A673 (cell line): Measurements from ENCODE around the gene SAP30L. TPM values are rescaled to one million over a fixed set of nuclear protein-coding genes. Genes with fewer than 3 reads are reported as not detected.

Experiments used
- BruUV-seq: library from RNA; stranded (reverse); fragments of 400-500 nt; replicated peaks from 2 replicates; lab custom pipeline; 2021; lab: Mats Ljungman, UMichigan
- CTCF ChIA-PET: fragments of 300-600 bp; sonication (Branson Sonifier 250); formaldehyde crosslinking; loops from one replicate; lab custom pipeline; 2022; ENCODE audit warnings: antibody characterized with exemption; lab: Charles Lee
- POLR2A ChIA-PET: fragments of 300-600 bp; sonication (Branson Sonifier 250); formaldehyde crosslinking; loops from one replicate; lab custom pipeline; 2022; ENCODE audit warnings: antibody characterized with exemption; ENCODE audit not compliant: low non-redundant PET; lab: Charles Lee
- DNase-seq: peaks from one replicate; pipeline ENCODE4 v3.0.0-alpha.2; 2015; ENCODE audit warnings: low spot score
- H3K27ac ChIP-seq: fragments of 200-600 bp; sonication (generic); 2 replicates; pipeline ENCODE4 v1.5.1; 2016; ENCODE audit warnings: mixed run types, low read depth, mild to moderate bottlenecking, mixed read lengths, antibody characterized with exemption, low read length; ENCODE audit not compliant: poor library complexity, severe bottlenecking
- H3K27me3 ChIP-seq: fragments of 200-600 bp; sonication (generic); replicated peaks from 2 replicates; pipeline ENCODE4 v1.6.1; 2017; ENCODE audit warnings: mixed run types, low read depth, mild to moderate bottlenecking, mixed read lengths, antibody characterized with exemption, low read length; ENCODE audit not compliant: insufficient read depth, poor library complexity
- H3K36me3 ChIP-seq: fragments of 200-600 bp; sonication (generic); 2 replicates; pipeline ENCODE4 v1.6.1; 2016; ENCODE audit warnings: mixed run types, mild to moderate bottlenecking, mixed read lengths, antibody characterized with exemption, low read length; ENCODE audit not compliant: insufficient read depth, poor library complexity, severe bottlenecking
- H3K4me1 ChIP-seq: fragments of 200-600 bp; sonication (generic); 2 replicates; pipeline ENCODE4 v1.6.1; 2017; ENCODE audit warnings: mixed run types, mild to moderate bottlenecking, mixed read lengths, antibody characterized with exemption, low read length; ENCODE audit not compliant: insufficient read depth, poor library complexity, severe bottlenecking
- H3K4me3 ChIP-seq: fragments of 200-600 bp; sonication (generic); 2 replicates; pipeline ENCODE4 v1.5.1; 2016; ENCODE audit warnings: low read depth, mixed run types, mild to moderate bottlenecking, mixed read lengths, low read length; ENCODE audit not compliant: poor library complexity, severe bottlenecking
- H3K9me3 ChIP-seq: fragments of 200-600 bp; sonication (generic); 2 replicates; pipeline ENCODE4 v1.6.1; 2016; ENCODE audit warnings: mixed run types, low read depth, mild to moderate bottlenecking, mixed read lengths, antibody characterized with exemption, low read length; ENCODE audit not compliant: poor library complexity, severe bottlenecking
- EZH2 ChIP-seq: fragments of 200-600 bp; sonication (generic); IDR thresholded peaks from 2 replicates; pipeline ENCODE4 v1.6.1; 2017; ENCODE audit warnings: borderline replicate concordance, low read depth, mild to moderate bottlenecking, mixed read lengths, antibody characterized with exemption, low read length; ENCODE audit not compliant: poor library complexity, severe bottlenecking
- intact Hi-C: fragments of 100-400 bp; cut with micrococcal nuclease; formaldehyde crosslinking; loops from one replicate; pipeline ENCODE4 v1.10.0; 2022; ENCODE audit not compliant: unreplicated experiment
- total RNA-seq: library from RNA; stranded (reverse); gene quantifications from 2 replicates; pipeline ENCODE4 v1.2.3, GENCODE V29; 2021
- TF ChIP-seq, protein P1 (sequence below): fragments of 300-800, 200-600 bp; sonication (generic); conservative IDR thresholded peaks from 2 replicates; pipeline ENCODE4 v1.5.1; 2017; ENCODE audit warnings: low read depth, mild to moderate bottlenecking, antibody characterized with exemption, low read length, moderate library complexity, mixed read lengths

The SAP30L gene
- total RNA-seq, 1 experiment from 2014 or later, result 29.2 TPM

DNA sequence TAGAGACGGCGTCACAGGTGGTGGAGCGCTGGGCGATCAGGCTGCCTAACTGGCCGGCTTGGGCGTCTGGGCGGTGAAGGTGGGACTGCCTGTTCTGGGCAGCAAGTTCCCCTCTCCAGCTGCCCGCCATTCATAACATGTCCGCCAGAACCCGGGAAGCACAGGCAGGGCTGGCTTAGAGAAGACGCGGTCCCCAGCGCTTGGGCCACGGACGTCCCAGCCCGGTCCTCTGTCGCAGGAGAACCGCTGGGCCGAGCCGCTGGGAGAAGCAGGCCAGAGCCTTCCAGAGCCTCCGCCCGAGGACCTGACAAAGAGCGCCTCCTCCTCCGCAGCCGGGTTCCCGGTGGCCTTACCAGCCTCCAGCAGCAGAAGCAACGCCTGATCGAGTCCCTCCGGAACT lies 47.5 kb downstream of the SAP30L start:
- TF ChIP-seq EZH2, result no peak
- TF ChIP-seq, protein P1, sequence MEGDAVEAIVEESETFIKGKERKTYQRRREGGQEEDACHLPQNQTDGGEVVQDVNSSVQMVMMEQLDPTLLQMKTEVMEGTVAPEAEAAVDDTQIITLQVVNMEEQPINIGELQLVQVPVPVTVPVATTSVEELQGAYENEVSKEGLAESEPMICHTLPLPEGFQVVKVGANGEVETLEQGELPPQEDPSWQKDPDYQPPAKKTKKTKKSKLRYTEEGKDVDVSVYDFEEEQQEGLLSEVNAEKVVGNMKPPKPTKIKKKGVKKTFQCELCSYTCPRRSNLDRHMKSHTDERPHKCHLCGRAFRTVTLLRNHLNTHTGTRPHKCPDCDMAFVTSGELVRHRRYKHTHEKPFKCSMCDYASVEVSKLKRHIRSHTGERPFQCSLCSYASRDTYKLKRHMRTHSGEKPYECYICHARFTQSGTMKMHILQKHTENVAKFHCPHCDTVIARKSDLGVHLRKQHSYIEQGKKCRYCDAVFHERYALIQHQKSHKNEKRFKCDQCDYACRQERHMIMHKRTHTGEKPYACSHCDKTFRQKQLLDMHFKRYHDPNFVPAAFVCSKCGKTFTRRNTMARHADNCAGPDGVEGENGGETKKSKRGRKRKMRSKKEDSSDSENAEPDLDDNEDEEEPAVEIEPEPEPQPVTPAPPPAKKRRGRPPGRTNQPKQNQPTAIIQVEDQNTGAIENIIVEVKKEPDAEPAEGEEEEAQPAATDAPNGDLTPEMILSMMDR, result no peak
- Histone ChIP-seq H3K27me3 (peaks cover 41% of the 10 kb centered on the region), H3K27ac (no peak overlapping the region), H3K36me3 (no peaks in the 10 kb centered on the region), H3K4me3 (no peak overlapping the region), H3K4me1 (no peaks in the 10 kb centered on the region), H3K9me3 (no peaks in the 10 kb centered on the region)
- intact Hi-C loops, result no loop called here
- ChIA-PET POLR2A (no interaction called here), CTCF (no interaction called here)
- DNase-seq, result no peak
- BruUV-seq, result no TSS peak

GRCh38 chr5:154494036-154494435 lies 48.2 kb downstream of the SAP30L start:
- H3K9me3 ChIP-seq, result no peaks in the 10 kb centered on the region
- DNase-seq, result no peak
- no peak overlapping the region for H3K4me3 ChIP-seq
- no peaks in the 10 kb centered on the region for H3K36me3 ChIP-seq
- intact Hi-C loops, result no loop called here
- BruUV-seq, result no TSS peak
- ChIA-PET POLR2A (no interaction called here), CTCF (no interaction called here)
- no peaks in the 10 kb centered on the region for H3K4me1 ChIP-seq
- no peak overlapping the region for H3K27ac ChIP-seq
- no peak for TF ChIP-seq EZH2
- TF ChIP-seq, protein P1, result no peak
- H3K27me3 ChIP-seq, result peaks cover 35% of the 10 kb centered on the region

- BruUV-seq, result no TSS peak
- ChIA-PET CTCF (no interaction called here), POLR2A (no interaction called here)
- H3K27ac ChIP-seq, result no peak overlapping the region
- no peak for DNase-seq
- TF ChIP-seq, protein P1, result no peak
- no peak for TF ChIP-seq EZH2
- H3K27me3 ChIP-seq, result peaks cover 23% of the 10 kb centered on the region
- no peak overlapping the region for H3K4me3 ChIP-seq
- intact Hi-C loops, result no loop called here
- no peaks in the 10 kb centered on the region for H3K4me1 ChIP-seq
- H3K9me3 ChIP-seq, result no peaks in the 10 kb centered on the region
- no peaks in the 10 kb centered on the region for H3K36me3 ChIP-seq
These were observed 52.8 kb downstream of the SAP30L start for GRCh38 chr5:154498591-154498990.
